HEK293 (cell line): ENCODE data around the gene FBL.

Experiments
- CTCF ChIA-PET: fragments of 350-600 bp; formaldehyde crosslinking; extraction: SDS; loops from one replicate; lab custom pipeline; 2021; ENCODE audit warnings: antibody characterized with exemption; lab: Yijun Ruan, JAX
- POLR2A ChIA-PET: fragments of 300-600 bp; formaldehyde crosslinking; extraction: SDS; loops from one replicate; lab custom pipeline; 2020; ENCODE audit warnings: antibody characterized with exemption, inconsistent platforms; lab: Yijun Ruan, JAX
- H3K27ac ChIP-seq: fragments of 200-500 bp; sonication (Bioruptor generic); 2 replicates; pipeline ENCODE4 v1.5.1; 2014; ENCODE audit warnings: low read depth, low read length, control low read depth, inconsistent platforms; ENCODE audit errors: extremely low read depth
- H3K36me3 ChIP-seq, 2 experiments: fragments of 200-500 bp in 1 of 2; sonication (Bioruptor generic) in 1 of 2; 1 replicate in 1 of 2; 2 replicates in 1 of 2; pipeline ENCODE4 v1.5.1; 2014 to 2017; ENCODE audit warnings: inconsistent platforms in 2 of 2, low read length in 2 of 2; ENCODE audit not compliant: control insufficient read depth in 2 of 2, insufficient read depth in 1 of 2
- H3K4me1 ChIP-seq: fragments of 200-500 bp; sonication (Bioruptor generic); 2 replicates; pipeline ENCODE4 v1.5.1; 2014; ENCODE audit warnings: mild to moderate bottlenecking, low read length, inconsistent platforms; ENCODE audit not compliant: control insufficient read depth, insufficient read depth
- H3K4me3 ChIP-seq: 2 replicates; pipeline ENCODE4 v1.5.1; 2011; ENCODE audit warnings: low read depth, mild to moderate bottlenecking, control low read depth, low read length, moderate library complexity
- H3K9me3 ChIP-seq: fragments of 200-500 bp; sonication (Bioruptor generic); 2 replicates; pipeline ENCODE4 v1.5.1; 2014; ENCODE audit warnings: low read depth, low read length, inconsistent platforms; ENCODE audit not compliant: control insufficient read depth, insufficient read depth
- BCL11A ChIP-seq: fragments of 450-650 bp; formaldehyde crosslinking; IDR thresholded peaks from 2 replicates; pipeline ENCODE4 v1.5.1; 2016; ENCODE audit warnings: low read depth, missing biosample characterization, missing genetic modification characterization
- KLF1 ChIP-seq: fragments of 450-650 bp; formaldehyde crosslinking; IDR thresholded peaks from 2 replicates; pipeline ENCODE4 v1.5.1; 2016; ENCODE audit warnings: missing biosample characterization, missing genetic modification characterization
- MEIS1 ChIP-seq: sonication (generic); formaldehyde crosslinking; IDR thresholded peaks from 2 replicates; pipeline ENCODE4 v1.8.1; 2022; ENCODE audit warnings: missing genetic modification reagents, mild to moderate bottlenecking, borderline replicate concordance
- SP7 ChIP-seq: fragments of 450-650 bp; formaldehyde crosslinking; IDR thresholded peaks from 2 replicates; pipeline ENCODE4 v1.5.1; 2016; ENCODE audit warnings: missing biosample characterization, missing genetic modification characterization
- ZBTB21 ChIP-seq: fragments of 450-650 bp; formaldehyde crosslinking; IDR thresholded peaks from 2 replicates; pipeline ENCODE4 v1.5.1; 2017; ENCODE audit warnings: missing biosample characterization, missing genetic modification characterization
- ZBTB48 ChIP-seq: fragments of 450-650 bp; formaldehyde crosslinking; IDR thresholded peaks from 2 replicates; pipeline ENCODE4 v1.5.1; 2016; ENCODE audit warnings: missing biosample characterization, missing genetic modification characterization
- ZNF10 ChIP-seq: fragments of 450-650 bp; formaldehyde crosslinking; IDR thresholded peaks from 2 replicates; pipeline ENCODE4 v1.5.1; 2017; ENCODE audit warnings: missing biosample characterization, missing genetic modification characterization
- ZNF121 ChIP-seq: fragments of 450-650 bp; formaldehyde crosslinking; IDR thresholded peaks from 2 replicates; pipeline ENCODE4 v1.5.1; 2016; ENCODE audit warnings: missing biosample characterization, missing genetic modification characterization
- ZNF280C ChIP-seq: fragments of 450-650 bp; formaldehyde crosslinking; IDR thresholded peaks from 2 replicates; pipeline ENCODE4 v1.5.1; 2016; ENCODE audit warnings: missing biosample characterization, missing genetic modification characterization
- ZNF366 ChIP-seq: fragments of 450-650 bp; formaldehyde crosslinking; conservative IDR thresholded peaks from 2 replicates; pipeline ENCODE4 v1.5.1; 2016; ENCODE audit warnings: missing biosample characterization, missing genetic modification characterization
- ZNF521 ChIP-seq: fragments of 450-650 bp; formaldehyde crosslinking; IDR thresholded peaks from 2 replicates; pipeline ENCODE4 v1.5.1; 2017; ENCODE audit warnings: missing biosample characterization, mild to moderate bottlenecking, missing genetic modification characterization
- ZNF544 ChIP-seq: fragments of 450-650 bp; formaldehyde crosslinking; IDR thresholded peaks from 2 replicates; pipeline ENCODE4 v1.5.0; 2017; ENCODE audit warnings: missing biosample characterization, missing genetic modification characterization
- ZNF624 ChIP-seq: fragments of 450-650 bp; formaldehyde crosslinking; IDR thresholded peaks from 2 replicates; pipeline ENCODE4 v1.5.1; 2017; ENCODE audit warnings: missing biosample characterization, missing genetic modification characterization
- ZNF664 ChIP-seq: fragments of 450-650 bp; formaldehyde crosslinking; IDR thresholded peaks from 2 replicates; pipeline ENCODE4 v1.5.1; 2016; ENCODE audit warnings: missing biosample characterization, missing genetic modification characterization
- ZNF707 ChIP-seq: fragments of 450-650 bp; formaldehyde crosslinking; IDR thresholded peaks from 2 replicates; pipeline ENCODE4 v1.5.1; 2016; ENCODE audit warnings: missing biosample characterization, missing genetic modification characterization
- ZNF776 ChIP-seq: fragments of 450-650 bp; formaldehyde crosslinking; IDR thresholded peaks from 2 replicates; pipeline ENCODE4 v1.5.0; 2017; ENCODE audit warnings: missing biosample characterization, missing genetic modification characterization, borderline replicate concordance
- TF ChIP-seq, protein P1 (sequence below): fragments of 450-650 bp; formaldehyde crosslinking; IDR thresholded peaks from 2 replicates; pipeline ENCODE4 v1.5.1; 2016; ENCODE audit warnings: missing biosample characterization, missing genetic modification characterization
- TF ChIP-seq, protein P2 (sequence below): fragments of 450-650 bp; formaldehyde crosslinking; IDR thresholded peaks from 2 replicates; pipeline ENCODE4 v1.5.1; 2016; ENCODE audit warnings: missing biosample characterization, missing genetic modification characterization
- TF ChIP-seq, protein P3 (sequence below): fragments of 450-650 bp; formaldehyde crosslinking; IDR thresholded peaks from 2 replicates; pipeline ENCODE4 v1.5.1; 2016; ENCODE audit warnings: missing biosample characterization, missing genetic modification characterization
- TF ChIP-seq, protein P4 (sequence below): fragments of 450-650 bp; formaldehyde crosslinking; IDR thresholded peaks from 2 replicates; pipeline ENCODE4 v1.5.1; 2017; ENCODE audit warnings: missing biosample characterization, missing genetic modification characterization

The FBL gene

GRCh38 chr19:39870171-39870971 is 24.2 kb upstream of the FBL start (continued):
- TF ChIP-seq ZNF707 (tag by site-specific recombination) = no peak
- no peak for TF ChIP-seq ZNF776
- peak; percentile 11; the same call in 1 of the 2 replicates for TF ChIP-seq BCL11A (tag by site-specific recombination)
- TF ChIP-seq, protein P1, sequence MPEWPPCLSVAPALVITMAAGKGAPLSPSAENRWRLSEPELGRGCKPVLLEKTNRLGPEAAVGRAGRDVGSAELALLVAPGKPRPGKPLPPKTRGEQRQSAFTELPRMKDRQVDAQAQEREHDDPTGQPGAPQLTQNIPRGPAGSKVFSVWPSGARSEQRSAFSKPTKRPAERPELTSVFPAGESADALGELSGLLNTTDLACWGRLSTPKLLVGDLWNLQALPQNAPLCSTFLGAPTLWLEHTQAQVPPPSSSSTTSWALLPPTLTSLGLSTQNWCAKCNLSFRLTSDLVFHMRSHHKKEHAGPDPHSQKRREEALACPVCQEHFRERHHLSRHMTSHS (tag by site-specific recombination) = no peak
- peak; percentile 82 for TF ChIP-seq ZBTB48
- no peak for TF ChIP-seq ZNF366
- no peak for TF ChIP-seq ZNF521 (tag by site-specific recombination)
- 0 out of 2 replicates have a peak, but pooled peaks have one; percentile 18 for TF ChIP-seq ZBTB21 (tag by site-specific recombination)
- TF ChIP-seq SP7 (tag by site-specific recombination) = 0 out of 2 replicates have a peak, but pooled peaks have one; percentile 24
- TF ChIP-seq, protein P2, sequence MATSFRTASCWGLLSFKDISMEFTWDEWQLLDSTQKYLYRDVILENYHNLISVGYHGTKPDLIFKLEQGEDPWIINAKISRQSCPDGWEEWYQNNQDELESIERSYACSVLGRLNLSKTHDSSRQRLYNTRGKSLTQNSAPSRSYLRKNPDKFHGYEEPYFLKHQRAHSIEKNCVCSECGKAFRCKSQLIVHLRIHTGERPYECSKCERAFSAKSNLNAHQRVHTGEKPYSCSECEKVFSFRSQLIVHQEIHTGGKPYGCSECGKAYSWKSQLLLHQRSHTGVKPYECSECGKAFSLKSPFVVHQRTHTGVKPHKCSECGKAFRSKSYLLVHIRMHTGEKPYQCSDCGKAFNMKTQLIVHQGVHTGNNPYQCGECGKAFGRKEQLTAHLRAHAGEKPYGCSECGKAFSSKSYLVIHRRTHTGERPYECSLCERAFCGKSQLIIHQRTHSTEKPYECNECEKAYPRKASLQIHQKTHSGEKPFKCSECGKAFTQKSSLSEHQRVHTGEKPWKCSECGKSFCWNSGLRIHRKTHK (tag by site-specific recombination) = no peak
- TF ChIP-seq, protein P3, sequence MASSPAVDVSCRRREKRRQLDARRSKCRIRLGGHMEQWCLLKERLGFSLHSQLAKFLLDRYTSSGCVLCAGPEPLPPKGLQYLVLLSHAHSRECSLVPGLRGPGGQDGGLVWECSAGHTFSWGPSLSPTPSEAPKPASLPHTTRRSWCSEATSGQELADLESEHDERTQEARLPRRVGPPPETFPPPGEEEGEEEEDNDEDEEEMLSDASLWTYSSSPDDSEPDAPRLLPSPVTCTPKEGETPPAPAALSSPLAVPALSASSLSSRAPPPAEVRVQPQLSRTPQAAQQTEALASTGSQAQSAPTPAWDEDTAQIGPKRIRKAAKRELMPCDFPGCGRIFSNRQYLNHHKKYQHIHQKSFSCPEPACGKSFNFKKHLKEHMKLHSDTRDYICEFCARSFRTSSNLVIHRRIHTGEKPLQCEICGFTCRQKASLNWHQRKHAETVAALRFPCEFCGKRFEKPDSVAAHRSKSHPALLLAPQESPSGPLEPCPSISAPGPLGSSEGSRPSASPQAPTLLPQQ (tag by site-specific recombination) = peak; percentile 32; the same call in 1 of the 2 replicates
- TF ChIP-seq MEIS1 = no peak
- no peak for TF ChIP-seq ZNF280C (tag by site-specific recombination)
- TF ChIP-seq, protein P4, sequence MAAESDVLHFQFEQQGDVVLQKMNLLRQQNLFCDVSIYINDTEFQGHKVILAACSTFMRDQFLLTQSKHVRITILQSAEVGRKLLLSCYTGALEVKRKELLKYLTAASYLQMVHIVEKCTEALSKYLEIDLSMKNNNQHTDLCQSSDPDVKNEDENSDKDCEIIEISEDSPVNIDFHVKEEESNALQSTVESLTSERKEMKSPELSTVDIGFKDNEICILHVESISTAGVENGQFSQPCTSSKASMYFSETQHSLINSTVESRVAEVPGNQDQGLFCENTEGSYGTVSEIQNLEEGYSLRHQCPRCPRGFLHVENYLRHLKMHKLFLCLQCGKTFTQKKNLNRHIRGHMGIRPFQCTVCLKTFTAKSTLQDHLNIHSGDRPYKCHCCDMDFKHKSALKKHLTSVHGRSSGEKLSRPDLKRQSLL (tag by site-specific recombination) = no peak
- TF ChIP-seq KLF1 (tag by site-specific recombination) = no peak
- TF ChIP-seq ZNF544 (tag by site-specific recombination) = peak; percentile 63; the same call in 1 of the 2 replicates

- H3K4me3 ChIP-seq = no peak overlapping the region
- TF ChIP-seq ZNF624 (tag by site-specific recombination) = no peak
- no peak for TF ChIP-seq ZNF10 (tag by site-specific recombination)
- peak; percentile 59; the same call in 1 of the 2 replicates for TF ChIP-seq ZNF121 (tag by site-specific recombination)
- 0 out of 2 replicates have a peak, but pooled peaks have one; percentile 20 for TF ChIP-seq ZNF664
- TF ChIP-seq, all 188 proteins: peak for 2
- Histone ChIP-seq H3K9me3 (no peaks in the 10 kb centered on the region), H3K4me1 (peaks cover 6% of the 10 kb centered on the region), H3K36me3 (no peaks in the 10 kb centered on the region), H3K27ac (no peak overlapping the region)
- ChIA-PET CTCF (interaction anchor here (1.1 to 2.8 kb wide), 2 partner anchors 24 to 103 kb away, joined by 4 to 13 read pairs; partner anchors contain the start of gene PSMC4), POLR2A (no interaction called here)
These were observed 21.8 kb upstream of the FBL start for GRCh38 chr19:39867952-39868351.
